Measurements from ENCODE around the gene HDAC10.

GRCh38 chr22:50216684-50217520 is 34.2 kb downstream of the HDAC10 start:
- TF ChIP-seq REST (IDR thresholded peaks at IDR 0.05; ENCODE audit: insufficient read depth in 1 of 2, low read depth in 2 of 2, low read length in 2 of 2) (no peak), POLR2AphosphoS5 (IDR thresholded peaks at IDR 0.05; ENCODE audit: low read depth, low read length) (no peak)
